Gastrocnemius medialis (tissue), 4 donors: ENCODE results near the gene WEE1.

Experiments
- CTCF ChIP-seq, 5 experiments: fragments of 450-650 bp in 3 of 5; fragments of 200-600 bp in 2 of 5; sonication (generic) in 2 of 5; IDR thresholded peaks in 4 of 5; conservative IDR thresholded peaks in 1 of 5; 1 replicate in 4 of 5; 2 replicates in 1 of 5; pipeline ENCODE4 v1.5.1; 2016 to 2019; ENCODE audit warnings: antibody characterized with exemption in 5 of 5, mild to moderate bottlenecking in 3 of 5, moderate library complexity in 3 of 5
- POLR2A ChIP-seq, 2 donors: fragments of 450-650 bp; IDR thresholded peaks; one replicate each; pipeline ENCODE4 v1.6.1; 2017; ENCODE audit warnings: antibody characterized with exemption in 2 of 2, mild to moderate bottlenecking in 2 of 2, moderate library complexity in 2 of 2

GRCh38 chr11:9577556-9577955, 4.1 kb downstream of the WEE1 start:
- TF ChIP-seq CTCF (IDR thresholded peaks at IDR 0.05 in 4 of 5, conservative IDR thresholded peaks at IDR 0.05 in 1 of 5) = no peak
- TF ChIP-seq POLR2A (IDR thresholded peaks at IDR 0.05) = no peak
